Measurements from ENCODE around the gene ASAP2.

DNA sequence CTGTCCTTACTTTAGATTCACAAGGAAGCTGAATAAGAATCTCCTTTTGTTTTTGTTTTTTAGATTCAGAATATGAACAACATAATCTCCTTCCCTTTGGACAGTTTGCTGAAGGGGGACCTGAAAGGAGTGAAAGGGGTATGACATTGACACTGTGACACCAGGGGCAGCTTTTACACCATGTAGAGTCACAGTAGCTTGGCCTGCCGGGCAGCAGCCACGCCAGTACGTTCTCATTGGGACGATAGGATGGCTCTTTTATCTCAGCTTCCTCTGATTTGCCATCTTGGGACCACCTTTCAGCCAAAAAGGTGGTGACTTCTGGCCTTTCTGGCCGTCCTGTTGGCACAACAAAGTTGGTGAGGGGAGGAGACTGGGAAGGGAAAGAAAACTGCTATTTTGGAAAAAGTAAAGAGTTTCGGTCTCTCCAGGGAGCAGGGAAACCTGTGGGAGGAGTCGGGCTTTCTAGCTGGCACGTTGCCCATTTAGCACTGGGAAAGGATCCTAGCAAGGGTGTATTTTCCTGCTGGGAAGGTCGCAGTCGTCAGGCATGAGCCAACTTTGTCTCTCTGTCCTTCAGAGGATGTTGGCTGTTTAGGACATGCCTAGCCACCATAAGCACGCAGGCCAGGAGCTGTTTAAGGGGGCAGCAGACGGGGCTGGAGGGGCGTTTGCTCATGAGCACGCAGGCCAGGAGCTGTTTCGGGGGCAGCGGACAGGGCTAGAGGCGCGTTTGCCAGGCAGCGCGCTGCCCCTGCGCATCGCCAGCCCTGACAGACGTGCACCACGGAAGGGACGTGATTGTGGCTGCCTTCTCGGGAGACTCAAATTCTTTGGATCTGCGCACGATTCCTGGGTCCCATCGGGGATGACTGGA lies 112.1 kb downstream of the ASAP2 start:
- TF ChIP-seq OVOL2 (CRISPR knock-in tag; IDR thresholded peaks at IDR 0.05; ENCODE audit: borderline replicate concordance), result no peak
- TF ChIP-seq, protein P1, sequence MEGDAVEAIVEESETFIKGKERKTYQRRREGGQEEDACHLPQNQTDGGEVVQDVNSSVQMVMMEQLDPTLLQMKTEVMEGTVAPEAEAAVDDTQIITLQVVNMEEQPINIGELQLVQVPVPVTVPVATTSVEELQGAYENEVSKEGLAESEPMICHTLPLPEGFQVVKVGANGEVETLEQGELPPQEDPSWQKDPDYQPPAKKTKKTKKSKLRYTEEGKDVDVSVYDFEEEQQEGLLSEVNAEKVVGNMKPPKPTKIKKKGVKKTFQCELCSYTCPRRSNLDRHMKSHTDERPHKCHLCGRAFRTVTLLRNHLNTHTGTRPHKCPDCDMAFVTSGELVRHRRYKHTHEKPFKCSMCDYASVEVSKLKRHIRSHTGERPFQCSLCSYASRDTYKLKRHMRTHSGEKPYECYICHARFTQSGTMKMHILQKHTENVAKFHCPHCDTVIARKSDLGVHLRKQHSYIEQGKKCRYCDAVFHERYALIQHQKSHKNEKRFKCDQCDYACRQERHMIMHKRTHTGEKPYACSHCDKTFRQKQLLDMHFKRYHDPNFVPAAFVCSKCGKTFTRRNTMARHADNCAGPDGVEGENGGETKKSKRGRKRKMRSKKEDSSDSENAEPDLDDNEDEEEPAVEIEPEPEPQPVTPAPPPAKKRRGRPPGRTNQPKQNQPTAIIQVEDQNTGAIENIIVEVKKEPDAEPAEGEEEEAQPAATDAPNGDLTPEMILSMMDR (IDR thresholded peaks at IDR 0.05), result no peak
- TF ChIP-seq ZNF232 (CRISPR knock-in tag; IDR thresholded peaks at IDR 0.05), result no peak
- TF ChIP-seq, protein P2, sequence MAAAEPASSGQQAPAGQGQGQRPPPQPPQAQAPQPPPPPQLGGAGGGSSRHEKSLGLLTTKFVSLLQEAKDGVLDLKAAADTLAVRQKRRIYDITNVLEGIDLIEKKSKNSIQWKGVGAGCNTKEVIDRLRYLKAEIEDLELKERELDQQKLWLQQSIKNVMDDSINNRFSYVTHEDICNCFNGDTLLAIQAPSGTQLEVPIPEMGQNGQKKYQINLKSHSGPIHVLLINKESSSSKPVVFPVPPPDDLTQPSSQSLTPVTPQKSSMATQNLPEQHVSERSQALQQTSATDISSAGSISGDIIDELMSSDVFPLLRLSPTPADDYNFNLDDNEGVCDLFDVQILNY (CRISPR knock-in tag; IDR thresholded peaks at IDR 0.05), result no peak
- TF ChIP-seq, protein P3, sequence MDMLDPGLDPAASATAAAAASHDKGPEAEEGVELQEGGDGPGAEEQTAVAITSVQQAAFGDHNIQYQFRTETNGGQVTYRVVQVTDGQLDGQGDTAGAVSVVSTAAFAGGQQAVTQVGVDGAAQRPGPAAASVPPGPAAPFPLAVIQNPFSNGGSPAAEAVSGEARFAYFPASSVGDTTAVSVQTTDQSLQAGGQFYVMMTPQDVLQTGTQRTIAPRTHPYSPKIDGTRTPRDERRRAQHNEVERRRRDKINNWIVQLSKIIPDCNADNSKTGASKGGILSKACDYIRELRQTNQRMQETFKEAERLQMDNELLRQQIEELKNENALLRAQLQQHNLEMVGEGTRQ (CRISPR knock-in tag; IDR thresholded peaks at IDR 0.05), result no peak
- TF ChIP-seq TEAD4 (CRISPR knock-in tag; IDR thresholded peaks at IDR 0.05), result no peak
- TF ChIP-seq SMAD4 (CRISPR knock-in tag; IDR thresholded peaks at IDR 0.05), result no peak
- TF ChIP-seq ZNF423 (CRISPR knock-in tag; IDR thresholded peaks at IDR 0.05), result no peak
- TF ChIP-seq, protein P4, sequence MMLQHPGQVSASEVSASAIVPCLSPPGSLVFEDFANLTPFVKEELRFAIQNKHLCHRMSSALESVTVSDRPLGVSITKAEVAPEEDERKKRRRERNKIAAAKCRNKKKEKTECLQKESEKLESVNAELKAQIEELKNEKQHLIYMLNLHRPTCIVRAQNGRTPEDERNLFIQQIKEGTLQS (CRISPR knock-in tag; conservative IDR thresholded peaks at IDR 0.05), result no peak
- no peak for TF ChIP-seq RELA (CRISPR knock-in tag; IDR thresholded peaks at IDR 0.05; ENCODE audit: borderline replicate concordance)

Measured in WTC11 (cell line).